Endothelial cell of umbilical vein (primary cell): Measurements from ENCODE around the gene NKD1. TPM values are rescaled to one million over a fixed set of nuclear protein-coding genes. Genes with fewer than 3 reads are reported as not detected.

ENCODE experiments used
- BruUV-seq: library from RNA; stranded (reverse); fragments of 400-500 nt; replicated peaks from 2 replicates; lab custom pipeline; 2021; lab: Mats Ljungman, UMichigan
- CTCF ChIA-PET: fragments of 300-600, 350-600 bp; sonication (Branson Sonifier 250); formaldehyde crosslinking; loops from one replicate; lab custom pipeline; 2021; ENCODE audit warnings: antibody characterized with exemption, inconsistent platforms; lab: Charles Lee
- POLR2A ChIA-PET: fragments of 300-600, 350-600 bp; sonication (Branson Sonifier 250); formaldehyde crosslinking; loops from one replicate; lab custom pipeline; 2021; ENCODE audit warnings: antibody characterized with exemption, inconsistent platforms; lab: Charles Lee
- DNase-seq: peaks from one replicate; pipeline ENCODE4 v3.0.0-alpha.2; 2011; ENCODE audit warnings: low read depth, low spot score
- FAIRE-seq: peaks from 2 replicates; lab custom pipeline; 2011; peaks lifted over from hg19 to GRCh38; lab: Jason Lieb, UNC
- H2AFZ ChIP-seq: 2 replicates; pipeline ENCODE4 v1.6.0; 2012; ENCODE audit warnings: low read depth, low read length, control low read depth, inconsistent platforms
- H3K27ac ChIP-seq: 2 replicates; pipeline ENCODE4 v1.5.1; 2011; ENCODE audit warnings: low read depth, mild to moderate bottlenecking, control low read depth, low read length, moderate library complexity; ENCODE audit not compliant: insufficient read depth
- H3K27me3 ChIP-seq, 2 experiments: 2 replicates each; pipeline versions ENCODE4 v1.6.0 to v1.6.1; 2011; ENCODE audit warnings: low read length in 2 of 2, mixed read lengths in 1 of 2; ENCODE audit not compliant: control insufficient read depth in 2 of 2, insufficient read depth in 2 of 2
- H3K36me3 ChIP-seq, 2 experiments: 2 replicates in 1 of 2; 3 replicates in 1 of 2; pipeline ENCODE4 v1.5.1; 2011; ENCODE audit warnings: low read length in 2 of 2, mild to moderate bottlenecking in 1 of 2, moderate library complexity in 1 of 2; ENCODE audit not compliant: control insufficient read depth in 2 of 2, insufficient read depth in 2 of 2; ENCODE audit errors: extremely low read depth in 1 of 2
- H3K4me1 ChIP-seq: 3 replicates; pipeline ENCODE4 v1.5.1; 2011; ENCODE audit warnings: mild to moderate bottlenecking, low read length; ENCODE audit not compliant: control insufficient read depth, insufficient read depth; ENCODE audit errors: extremely low read depth
- H3K4me2 ChIP-seq: 2 replicates; pipeline ENCODE4 v1.6.1; 2011; ENCODE audit warnings: low read length, control low read depth, mixed read lengths; ENCODE audit not compliant: insufficient read depth
- H3K4me3 ChIP-seq, 3 experiments: fragments of 200-600 bp in 1 of 3; sonication (generic), shearing (Covaris generic) in 1 of 3; replicated peaks in 1 of 3; 2 replicates each; pipeline ENCODE4 v1.5.1; 2011 to 2016; ENCODE audit warnings: control low read depth in 3 of 3, low read length in 3 of 3, mild to moderate bottlenecking in 2 of 3, inconsistent platforms in 1 of 3, low read depth in 1 of 3, moderate library complexity in 1 of 3; ENCODE audit not compliant: insufficient read depth in 1 of 3
- H3K79me2 ChIP-seq: 2 replicates; pipeline ENCODE4 v1.6.0; 2012; ENCODE audit warnings: low read length, inconsistent platforms; ENCODE audit not compliant: control insufficient read depth, insufficient read depth
- H3K9ac ChIP-seq: replicated peaks from 2 replicates; pipeline ENCODE3; 2011; ENCODE audit warnings: low read length, control low read depth; ENCODE audit not compliant: insufficient read depth; ENCODE audit errors: extremely low read depth
- H3K9me1 ChIP-seq: replicated peaks from 3 replicates; pipeline ENCODE4 v1.6.0; 2011; ENCODE audit warnings: mild to moderate bottlenecking, low read length; ENCODE audit not compliant: control insufficient read depth, insufficient read depth; ENCODE audit errors: extremely low read depth
- H3K9me3 ChIP-seq: replicated peaks from 2 replicates; pipeline ENCODE4 v1.5.1; 2012; ENCODE audit warnings: low read length, inconsistent platforms; ENCODE audit not compliant: control insufficient read depth, insufficient read depth
- H4K20me1 ChIP-seq: replicated peaks from 2 replicates; pipeline ENCODE3; 2011; ENCODE audit warnings: mild to moderate bottlenecking, low read length; ENCODE audit not compliant: control insufficient read depth, insufficient read depth; ENCODE audit errors: extremely low read depth
- CTCF ChIP-seq, 2 donors: IDR thresholded peaks; 1 replicate in 1 of 2; 2 replicates in 1 of 2; pipeline ENCODE4 v1.5.1; 2011; ENCODE audit warnings: low read length in 2 of 2, mild to moderate bottlenecking in 2 of 2, moderate library complexity in 2 of 2, control low read depth in 1 of 2, inconsistent platforms in 1 of 2, low read depth in 1 of 2; ENCODE audit not compliant: insufficient read depth in 1 of 2; ENCODE audit errors: extremely low read depth in 1 of 2
- EZH2 ChIP-seq: IDR thresholded peaks from 2 replicates; pipeline ENCODE4 v1.6.1; 2012; ENCODE audit warnings: borderline replicate concordance, low read depth, mild to moderate bottlenecking, moderate library complexity, low read length, inconsistent platforms; ENCODE audit not compliant: severe bottlenecking
- FOS ChIP-seq: IDR thresholded peaks from 2 replicates; pipeline ENCODE4 v1.6.1; 2011; ENCODE audit warnings: mild to moderate bottlenecking, low read length, moderate library complexity, borderline replicate concordance; ENCODE audit not compliant: insufficient read depth
- GATA2 ChIP-seq: IDR thresholded peaks from 2 replicates; pipeline ENCODE4 v1.7.0; 2011; ENCODE audit warnings: low read depth, mild to moderate bottlenecking, moderate library complexity, mixed read lengths, low read length; ENCODE audit not compliant: insufficient read length, insufficient read depth
- JUN ChIP-seq: IDR thresholded peaks from 2 replicates; pipeline ENCODE4 v1.6.1; 2011; ENCODE audit warnings: borderline replicate concordance, low read depth; ENCODE audit not compliant: insufficient read length, insufficient read depth
- MAX ChIP-seq: IDR thresholded peaks from 2 replicates; pipeline ENCODE4 v1.6.1; 2011; ENCODE audit not compliant: insufficient read depth, insufficient read length
- MYC ChIP-seq: IDR thresholded peaks from one replicate; pipeline ENCODE4 v1.6.1; 2011; ENCODE audit warnings: mild to moderate bottlenecking, low read depth, low read length
- POLR2A ChIP-seq: IDR thresholded peaks from 2 replicates; pipeline ENCODE4 v1.6.1; 2012; ENCODE audit warnings: low read depth, mild to moderate bottlenecking, control low read depth, low read length
- POLR2AphosphoS5 ChIP-seq: IDR thresholded peaks from 2 replicates; pipeline ENCODE4 v1.6.1; 2012; ENCODE audit warnings: low read depth, mild to moderate bottlenecking, control low read depth, low read length, moderate library complexity; ENCODE audit not compliant: insufficient read depth
- dilution Hi-C: fragments of 300-500 bp; cut with MboI; formaldehyde crosslinking; loops from one replicate; pipeline ENCODE4 v1.15.0; 2019; ENCODE audit warnings: low sequenced_read_pairs; ENCODE audit not compliant: extremely low pct_ligation_motif_present
- intact Hi-C: fragments of 100-400 bp; cut with micrococcal nuclease; formaldehyde crosslinking; loops from one replicate; pipeline ENCODE4 v1.10.0; 2022
- polyA plus RNA-seq, 4 experiments: library from polyadenylated mRNA; depleted of rRNA in 3 of 4; stranded (reverse) in 3 of 4; unstranded in 1 of 4; fragments of >200 nt; gene quantifications; 2 replicates each; pipeline versions ENCODE4 v1.2.1 to v1.2.3, GENCODE V29; 2011 to 2012; ENCODE audit warnings: missing spikeins in 1 of 4
- total RNA-seq: library from RNA; stranded (reverse); gene quantifications from 2 replicates; pipeline ENCODE4 v1.2.3, GENCODE V29; 2021

Gene NKD1
- total and polyA plus RNA-seq, 2 donors (not counting 3 experiments of a cell fraction or from before 2014, with no cell fraction given): not detected

GRCh38 chr16:50600582-50601283, 52.5 kb downstream of the NKD1 start:
- H3K9me1 ChIP-seq: no peaks in the 10 kb centered on the region
- no peak for TF ChIP-seq FOS
- no peak for TF ChIP-seq GATA2
- no peak for TF ChIP-seq MAX
- no peak for TF ChIP-seq POLR2A
- no peak for TF ChIP-seq JUN
- TF ChIP-seq MYC: no peak
- TF ChIP-seq EZH2: no peak
- TF ChIP-seq CTCF (IDR thresholded peaks at IDR 0.05; ENCODE audit: extremely low read depth in 1 of 2, insufficient read depth in 1 of 2, low read depth in 1 of 2, low read length in 2 of 2): no peak
- TF ChIP-seq POLR2AphosphoS5: no peak
- no peaks in the 10 kb centered on the region for H4K20me1 ChIP-seq
- no peaks in the 10 kb centered on the region for H3K4me1 ChIP-seq
- no TSS peak for BruUV-seq
- H3K27ac ChIP-seq: no peak overlapping the region
- FAIRE-seq: no peak
- no peaks in the 10 kb centered on the region for H3K9me3 ChIP-seq
- CTCF ChIA-PET: interaction anchor here (1.5 to 2.3 kb wide), 2 partner anchors 65 to 205 kb away, joined by 4 to 6 read pairs; no protein-coding TSS in a partner anchor
- no peak overlapping the region for H3K9ac ChIP-seq
- POLR2A ChIA-PET: no interaction called here
- H3K4me3 ChIP-seq: no peak overlapping the region
- intact Hi-C loops (no loop called here), dilution Hi-C loops (no loop called here)
- H3K4me2 ChIP-seq: no peak overlapping the region
- no peak overlapping the region for H2AFZ ChIP-seq
- DNase-seq: no peak
- H3K27me3 ChIP-seq: no peaks in the 10 kb centered on the region
- H3K36me3 ChIP-seq: no peaks in the 10 kb centered on the region
- H3K79me2 ChIP-seq: no peaks in the 10 kb centered on the region
